ENCODE results near the gene SPATA46. TPM values are rescaled to one million over a fixed set of nuclear protein-coding genes. Genes with fewer than 3 reads are reported as not detected.
"Not testable (repeated sequence)": the region's sequence is repeated elsewhere in the genome, so short reads cannot be mapped to it uniquely, and the experiment has no call there.

Gene SPATA46
- total and polyA plus RNA-seq, 2 experiments from 2014 or later, result not detected

GRCh38 chr1:162420120-162420519 is 43.5 kb upstream of the SPATA46 start:
- WGBS (ENCODE audit: low lambda C conversion rate, missing lambda C conversion rate), result 91% methylated on average over 3 of the region's 3 CpGs
- Histone ChIP-seq H3K4me1 (ENCODE audit: insufficient read depth) (peaks cover 4% of the 10 kb centered on the region), H2AFZ (no peak overlapping the region), H3K4me3 (no peak overlapping the region), H3K27me3 (no peaks in the 10 kb centered on the region), H3K79me2 (no peaks in the 10 kb centered on the region), H3K9me3 (ENCODE audit: low read depth) (no peaks in the 10 kb centered on the region), H3K27ac (peak overlapping the region; percentile 14), H4K20me1 (ENCODE audit: insufficient read depth, poor library complexity, severe bottlenecking) (no peaks in the 10 kb centered on the region), H3K36me3 (replicated peaks; ENCODE audit: insufficient read depth, low read depth) (no peaks in the 10 kb centered on the region), H3K9me2 (replicated peaks; ENCODE audit: insufficient read depth) (no peaks in the 10 kb centered on the region), H3K4me2 (no peak overlapping the region)
- no peak for DNase-seq (ENCODE audit: low spot score)
- TF ChIP-seq, protein P1, sequence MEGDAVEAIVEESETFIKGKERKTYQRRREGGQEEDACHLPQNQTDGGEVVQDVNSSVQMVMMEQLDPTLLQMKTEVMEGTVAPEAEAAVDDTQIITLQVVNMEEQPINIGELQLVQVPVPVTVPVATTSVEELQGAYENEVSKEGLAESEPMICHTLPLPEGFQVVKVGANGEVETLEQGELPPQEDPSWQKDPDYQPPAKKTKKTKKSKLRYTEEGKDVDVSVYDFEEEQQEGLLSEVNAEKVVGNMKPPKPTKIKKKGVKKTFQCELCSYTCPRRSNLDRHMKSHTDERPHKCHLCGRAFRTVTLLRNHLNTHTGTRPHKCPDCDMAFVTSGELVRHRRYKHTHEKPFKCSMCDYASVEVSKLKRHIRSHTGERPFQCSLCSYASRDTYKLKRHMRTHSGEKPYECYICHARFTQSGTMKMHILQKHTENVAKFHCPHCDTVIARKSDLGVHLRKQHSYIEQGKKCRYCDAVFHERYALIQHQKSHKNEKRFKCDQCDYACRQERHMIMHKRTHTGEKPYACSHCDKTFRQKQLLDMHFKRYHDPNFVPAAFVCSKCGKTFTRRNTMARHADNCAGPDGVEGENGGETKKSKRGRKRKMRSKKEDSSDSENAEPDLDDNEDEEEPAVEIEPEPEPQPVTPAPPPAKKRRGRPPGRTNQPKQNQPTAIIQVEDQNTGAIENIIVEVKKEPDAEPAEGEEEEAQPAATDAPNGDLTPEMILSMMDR (IDR thresholded peaks at IDR 0.05; ENCODE audit: poor library complexity), result no peak
- no peak for TF ChIP-seq EZH2 (IDR thresholded peaks at IDR 0.05; ENCODE audit: borderline replicate concordance)
- TF ChIP-seq EZH2phosphoT487 (IDR thresholded peaks at IDR 0.05; ENCODE audit: low read depth, severe bottlenecking, unreplicated experiment), result no peak

GRCh38 chr1:162419450-162419931 is 42.8 kb upstream of the SPATA46 start:
- H3K79me2 ChIP-seq; H3K9me2 ChIP-seq (replicated peaks; ENCODE audit: insufficient read depth); H4K20me1 ChIP-seq (ENCODE audit: insufficient read depth, poor library complexity, severe bottlenecking); H3K4me1 ChIP-seq (ENCODE audit: insufficient read depth); H3K36me3 ChIP-seq (replicated peaks; ENCODE audit: insufficient read depth, low read depth); H3K4me3 ChIP-seq; H3K27me3 ChIP-seq; H3K9me3 ChIP-seq (ENCODE audit: low read depth); H2AFZ ChIP-seq: not testable (repeated sequence)
- DNase-seq (ENCODE audit: low spot score), result peak; percentile 74
- H3K4me2 ChIP-seq, result peak overlapping the region; percentile 17
- 50% methylated on average over 9 of the region's 9 CpGs for WGBS (ENCODE audit: low lambda C conversion rate, missing lambda C conversion rate)
- H3K27ac ChIP-seq, result peak overlapping the region; percentile 72

DNA sequence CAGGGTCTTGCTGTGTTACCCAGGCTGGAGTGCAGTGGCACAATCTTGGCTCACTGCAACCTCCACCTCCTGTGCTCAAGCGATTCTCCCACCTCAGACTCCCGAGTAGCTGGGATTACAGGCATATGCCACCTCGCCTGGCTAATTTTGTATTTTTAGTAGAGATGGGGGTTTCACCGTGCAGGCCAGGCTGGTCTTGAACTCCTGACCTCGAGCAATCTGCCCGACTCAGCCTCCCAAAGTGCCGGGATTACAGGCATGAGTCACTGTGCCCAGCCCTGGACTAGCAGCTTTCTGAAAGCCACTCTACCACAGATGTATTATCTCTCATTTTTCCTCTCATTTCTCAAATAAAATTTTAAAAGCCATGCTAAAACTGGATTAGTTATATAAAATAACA is 41.9 kb upstream of the SPATA46 start:
- H3K36me3 ChIP-seq (replicated peaks; ENCODE audit: insufficient read depth, low read depth); H3K27ac ChIP-seq; H4K20me1 ChIP-seq (ENCODE audit: insufficient read depth, poor library complexity, severe bottlenecking); DNase-seq (ENCODE audit: low spot score); H3K4me3 ChIP-seq; H3K27me3 ChIP-seq; H3K4me2 ChIP-seq; H3K9me2 ChIP-seq (replicated peaks; ENCODE audit: insufficient read depth); H3K4me1 ChIP-seq (ENCODE audit: insufficient read depth); H3K9me3 ChIP-seq (ENCODE audit: low read depth); H2AFZ ChIP-seq; H3K79me2 ChIP-seq: not testable (repeated sequence)
- WGBS (ENCODE audit: low lambda C conversion rate, missing lambda C conversion rate), result 72% methylated on average over 7 of the region's 7 CpGs

DNA sequence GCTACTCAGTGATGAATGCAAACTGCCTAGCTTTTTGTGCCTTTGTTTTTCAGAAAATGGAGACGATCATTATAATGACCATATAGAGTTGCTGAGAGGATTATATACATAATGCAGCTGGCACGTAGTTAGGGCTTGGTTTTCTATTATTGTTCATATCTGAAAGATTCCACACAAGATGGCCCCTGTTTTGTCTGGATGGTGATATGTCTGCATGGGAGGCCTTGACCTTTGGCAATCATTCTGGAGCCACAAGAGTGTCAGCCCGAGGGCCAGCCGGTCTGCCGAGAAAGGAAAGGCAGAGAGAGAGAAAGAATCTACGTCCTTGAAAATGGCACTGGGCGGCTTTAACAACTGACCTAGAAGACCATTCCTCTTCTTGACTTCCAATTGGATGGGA is 41.0 kb upstream of the SPATA46 start:
- H3K27ac ChIP-seq, result no peak overlapping the region
- H3K36me3 ChIP-seq (replicated peaks; ENCODE audit: insufficient read depth, low read depth), result no peaks in the 10 kb centered on the region
- H3K4me2 ChIP-seq, result no peak overlapping the region
- peaks cover 4% of the 10 kb centered on the region for H3K4me1 ChIP-seq (ENCODE audit: insufficient read depth)
- 96% methylated on average over 7 of the region's 7 CpGs for WGBS (ENCODE audit: low lambda C conversion rate, missing lambda C conversion rate)
- H3K27me3 ChIP-seq, result no peaks in the 10 kb centered on the region
- TF ChIP-seq EZH2phosphoT487 (IDR thresholded peaks at IDR 0.05; ENCODE audit: low read depth, severe bottlenecking, unreplicated experiment), result no peak
- TF ChIP-seq EZH2 (IDR thresholded peaks at IDR 0.05; ENCODE audit: borderline replicate concordance), result no peak
- TF ChIP-seq, protein P1 (IDR thresholded peaks at IDR 0.05; ENCODE audit: poor library complexity), result no peak
- H3K79me2 ChIP-seq, result no peaks in the 10 kb centered on the region
- no peak for DNase-seq (ENCODE audit: low spot score)
- no peak overlapping the region for H2AFZ ChIP-seq
- no peak overlapping the region for H3K4me3 ChIP-seq
- H4K20me1 ChIP-seq (ENCODE audit: insufficient read depth, poor library complexity, severe bottlenecking), result no peaks in the 10 kb centered on the region
- H3K9me2 ChIP-seq (replicated peaks; ENCODE audit: insufficient read depth), result no peaks in the 10 kb centered on the region
- no peaks in the 10 kb centered on the region for H3K9me3 ChIP-seq (ENCODE audit: low read depth)

Measured in hepatocyte (in vitro differentiated cells).